Activated CD8-positive, alpha-beta memory T cell treated with anti-CD3 and anti-CD28 coated beads for 36 hours (primary cell): ENCODE results near the gene MSI2. TPM values are rescaled to one million over a fixed set of nuclear protein-coding genes. Genes with fewer than 3 reads are reported as not detected.

ENCODE experiments used
- CTCF ChIA-PET: fragments of 350-600 bp; sonication (Branson Sonifier 250); formaldehyde crosslinking; loops from one replicate; lab custom pipeline; 2021; ENCODE audit warnings: antibody characterized with exemption; lab: Charles Lee
- POLR2A ChIA-PET: fragments of 350-600 bp; sonication (Branson Sonifier 250); formaldehyde crosslinking; loops from one replicate; lab custom pipeline; 2021; ENCODE audit warnings: antibody characterized with exemption; lab: Charles Lee
- total RNA-seq, 2 experiments: library from RNA; stranded (reverse); gene quantifications; one replicate each; pipeline ENCODE4 v1.2.3, GENCODE V29; 2021

Gene MSI2
- total RNA-seq, 2 experiments from 2014 or later = 56.5 to 59.6 TPM

GRCh38 chr17:57553526-57553925, 297.2 kb downstream of the MSI2 start:
- ChIA-PET CTCF (interaction anchor here (1.3 to 4.3 kb wide), 2 partner anchors 118 to 189 kb away, joined by 3 to 15 read pairs; no protein-coding TSS in a partner anchor), POLR2A (no interaction called here)

GRCh38 chr17:57553991-57554825, 297.9 kb downstream of the MSI2 start:
- CTCF ChIA-PET = interaction anchor here (4.3 kb wide), 1 partner anchor 117 kb away, joined by 15 read pairs; no protein-coding TSS in a partner anchor
- POLR2A ChIA-PET = interaction anchor here (0.6 kb wide), 1 partner anchor 91 kb away, joined by 3 read pairs; no protein-coding TSS in a partner anchor

- ChIA-PET POLR2A (no interaction called here), CTCF (interaction anchor here (0.6 to 4.3 kb wide), 2 partner anchors 116 to 228 kb away, joined by 3 to 15 read pairs; no protein-coding TSS in a partner anchor)
Measured at GRCh38 chr17:57554826-57555635, 298.7 kb downstream of the MSI2 start.

- ChIA-PET CTCF (interaction anchor here (0.6 to 0.9 kb wide), 2 partner anchors 8 to 228 kb away, joined by 3 read pairs; no protein-coding TSS in a partner anchor), POLR2A (no interaction called here)
Measured at GRCh38 chr17:57555636-57556175, 299.4 kb downstream of the MSI2 start.

GRCh38 chr17:57556320-57556719, 300.0 kb downstream of the MSI2 start:
- CTCF ChIA-PET = interaction anchor here (0.9 kb wide), 1 partner anchor 9 kb away, joined by 3 read pairs; no protein-coding TSS in a partner anchor

GRCh38 chr17:57556977-57557376, 300.7 kb downstream of the MSI2 start:
- ChIA-PET POLR2A (interaction anchor here (0.6 kb wide), 1 partner anchor 18 kb away, joined by 3 read pairs; no protein-coding TSS in a partner anchor), CTCF (no interaction called here)

More at GRCh38 chr17:57556320-57556719, 300.0 kb downstream of the MSI2 start:
- POLR2A ChIA-PET = interaction anchor here (0.6 kb wide), 1 partner anchor 17 kb away, joined by 3 read pairs; no protein-coding TSS in a partner anchor

- CTCF ChIA-PET = no interaction called here
- POLR2A ChIA-PET = no interaction called here
Measured at GRCh38 chr17:57557416-57557815, 301.1 kb downstream of the MSI2 start.

GRCh38 chr17:57557834-57558681, 301.7 kb downstream of the MSI2 start:
- ChIA-PET CTCF (no interaction called here), POLR2A (no interaction called here)

GRCh38 chr17:57559226-57559625, 302.9 kb downstream of the MSI2 start:
- ChIA-PET POLR2A (no interaction called here), CTCF (no interaction called here)

GRCh38 chr17:57559634-57560318, 303.5 kb downstream of the MSI2 start:
- CTCF ChIA-PET = no interaction called here
- POLR2A ChIA-PET = no interaction called here

GRCh38 chr17:57560319-57560705, 304.0 kb downstream of the MSI2 start:
- CTCF ChIA-PET = interaction anchor here (1.3 kb wide), 1 partner anchor 9 kb away, joined by 3 read pairs; no protein-coding TSS in a partner anchor
- POLR2A ChIA-PET = no interaction called here

- POLR2A ChIA-PET = no interaction called here
- CTCF ChIA-PET = interaction anchor here (1.2 to 1.3 kb wide), 2 partner anchors 10 to 318 kb away, joined by 3 to 4 read pairs; no protein-coding TSS in a partner anchor
Measured at GRCh38 chr17:57561072-57561861, 304.9 kb downstream of the MSI2 start.

GRCh38 chr17:57562184-57562698, 305.9 kb downstream of the MSI2 start:
- ChIA-PET POLR2A (no interaction called here), CTCF (interaction anchor here (0.7 to 1.2 kb wide), 2 partner anchors 274 to 319 kb away, joined by 4 read pairs; no protein-coding TSS in a partner anchor)

- ChIA-PET POLR2A (no interaction called here), CTCF (interaction anchor here (0.6 kb wide), 1 partner anchor 542 kb away, joined by 3 read pairs; no protein-coding TSS in a partner anchor)
Measured at GRCh38 chr17:57563958-57564357, 307.6 kb downstream of the MSI2 start.

GRCh38 chr17:57565176-57565575, 308.9 kb downstream of the MSI2 start:
- CTCF ChIA-PET = no interaction called here
- POLR2A ChIA-PET = no interaction called here

GRCh38 chr17:57566721-57567120, 310.4 kb downstream of the MSI2 start:
- ChIA-PET POLR2A (no interaction called here), CTCF (no interaction called here)

- ChIA-PET CTCF (no interaction called here), POLR2A (no interaction called here)
Measured at GRCh38 chr17:57567251-57567650, 310.9 kb downstream of the MSI2 start.
